NCI-H187 (cell line): ENCODE data around the gene NPRL2.

Experiments used
- DNase-seq, 2 experiments: peaks; one replicate each; lab custom pipeline; 2025; lab: John Stamatoyannopoulos, UW

The NPRL2 gene

GRCh38 chr3:50350527-50351322 is at the start of gene NPRL2, which contains the start of gene CYB561D2:
Gene NPRL2 (minus strand): TSS chr3:50350775. CDS start chr3:50350652, 123 bp downstream.
Gene CYB561D2 (plus strand): TSS chr3:50350862. CDS start chr3:50351434, 572 bp downstream.
- peak; percentile 74 to 75 for DNase-seq

- no peak for DNase-seq
Measured at GRCh38 chr3:50396502-50396901, 45.9 kb upstream of the NPRL2 start.

- no peak for DNase-seq
Measured at GRCh38 chr3:50395070-50395860, 44.7 kb upstream of the NPRL2 start.

GRCh38 chr3:50393061-50393460 is 42.5 kb upstream of the NPRL2 start:
- no peak for DNase-seq

GRCh38 chr3:50392101-50392715 is 41.6 kb upstream of the NPRL2 start:
- no peak for DNase-seq

GRCh38 chr3:50390508-50391224 is 40.1 kb upstream of the NPRL2 start:
- DNase-seq, result no peak

- no peak for DNase-seq
Measured at GRCh38 chr3:50389414-50389767, 38.8 kb upstream of the NPRL2 start.

- DNase-seq, result no peak
Measured at GRCh38 chr3:50388720-50389413, 38.3 kb upstream of the NPRL2 start.

GRCh38 chr3:50388016-50388719 is 37.6 kb upstream of the NPRL2 start:
- DNase-seq, result no peak

GRCh38 chr3:50385754-50386153 is 35.2 kb upstream of the NPRL2 start:
- no peak for DNase-seq

- no peak for DNase-seq
Measured at GRCh38 chr3:50383750-50384149, 33.2 kb upstream of the NPRL2 start.

GRCh38 chr3:50382722-50383121 is 32.1 kb upstream of the NPRL2 start:
- no peak for DNase-seq

GRCh38 chr3:50381383-50381782 is 30.8 kb upstream of the NPRL2 start:
- DNase-seq, result no peak

- no peak for DNase-seq
Measured at GRCh38 chr3:50380405-50381085, 30.0 kb upstream of the NPRL2 start.

GRCh38 chr3:50378757-50379156 is 28.2 kb upstream of the NPRL2 start:
- no peak for DNase-seq

GRCh38 chr3:50378024-50378423 is 27.4 kb upstream of the NPRL2 start:
- no peak for DNase-seq

GRCh38 chr3:50375258-50375931 is 24.8 kb upstream of the NPRL2 start:
- DNase-seq, result no peak

GRCh38 chr3:50374363-50375257 is 24.0 kb upstream of the NPRL2 start:
- DNase-seq, result no peak
